Measurements from ENCODE around the gene FAM236C.
"Not testable (repeated sequence)": the region's sequence is repeated elsewhere in the genome, so short reads cannot be mapped to it uniquely, and the experiment has no call there.

FAM236C gene

DNA sequence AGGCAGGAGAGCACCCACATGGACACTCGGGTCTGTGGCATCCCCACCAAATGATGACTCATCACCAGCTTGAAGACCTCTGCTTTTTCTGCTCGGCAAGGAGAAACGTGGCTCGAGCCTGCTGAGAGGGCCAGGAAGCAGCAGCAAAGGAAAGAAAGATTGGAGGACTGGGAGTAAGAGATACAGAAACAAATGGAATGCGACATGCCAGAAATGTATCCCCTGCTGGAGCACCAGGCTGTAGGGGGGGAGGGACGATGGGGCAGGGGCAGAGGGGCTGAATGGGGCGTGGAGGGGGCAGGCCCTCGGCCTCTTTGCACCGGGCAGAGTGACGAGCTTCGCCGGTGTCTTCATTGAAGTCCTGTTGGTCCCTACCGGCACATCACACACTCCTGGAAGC is at the start of gene FAM236C:
Gene FAM236C, plus strand, starts transcription at position 301 of the 400 bp plus-strand sequence. CDS start 100 bp downstream, outside the sequence.
- FAIRE-seq, result not testable (repeated sequence)

DNA sequence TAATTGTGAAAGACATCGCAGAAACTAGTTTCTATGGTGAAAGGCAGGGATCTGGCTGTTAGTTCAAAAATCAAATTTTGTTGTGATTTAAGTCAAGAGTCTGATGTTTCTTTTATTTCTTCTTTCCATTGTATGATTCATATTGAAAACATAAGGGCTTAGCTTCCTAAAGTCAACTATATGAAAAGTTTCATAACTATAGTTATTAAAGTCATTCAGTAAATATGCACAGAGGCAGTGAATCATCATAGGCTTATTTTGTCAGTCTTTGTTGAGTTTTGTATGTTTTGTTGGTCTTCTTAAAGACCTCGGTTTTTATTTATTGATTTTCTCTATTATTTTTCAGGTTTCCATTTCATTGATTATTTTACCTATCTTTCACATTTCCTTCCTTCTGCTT is 29.5 kb upstream of the FAM236C start:
- peak; percentile 35 for FAIRE-seq

DNA sequence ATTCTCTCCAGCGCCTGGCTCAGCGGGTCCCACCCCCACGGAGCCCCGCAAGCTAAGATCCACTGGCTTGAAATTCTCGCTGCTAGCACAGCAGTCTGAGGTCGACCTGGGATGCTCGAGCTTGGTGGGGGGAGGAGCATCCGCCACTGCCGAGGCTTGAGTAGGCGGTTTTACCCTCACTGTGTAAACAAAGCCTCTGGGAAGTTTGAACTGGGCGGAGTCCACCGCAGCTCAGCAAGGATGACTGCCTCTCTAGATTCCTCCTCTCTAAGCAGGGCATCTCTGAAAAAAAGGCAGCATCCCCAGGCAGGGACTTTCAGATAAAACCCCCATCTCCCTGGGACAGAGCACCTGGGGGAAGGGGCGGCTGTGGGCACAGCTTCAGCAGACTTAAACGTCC is 22.7 kb upstream of the FAM236C start:
- FAIRE-seq, result not testable (repeated sequence)

DNA sequence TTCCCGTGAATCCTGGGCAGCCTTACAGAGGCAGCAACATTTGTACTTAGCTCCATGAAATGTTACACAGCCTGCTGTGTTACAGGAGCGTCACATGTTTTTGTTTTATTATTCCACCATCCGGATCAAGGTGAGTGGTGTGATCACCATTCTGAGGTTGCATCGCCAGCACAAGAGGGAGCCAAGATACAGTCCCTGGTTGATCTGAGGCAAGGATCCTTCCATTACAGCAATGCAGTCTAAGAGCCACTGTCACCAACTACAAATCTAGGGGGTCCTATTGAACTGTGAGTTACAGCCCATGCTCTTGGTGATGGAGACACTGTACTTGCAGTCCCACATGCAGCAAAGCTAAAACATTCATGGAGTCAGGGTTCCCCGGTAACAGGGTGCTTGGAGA is 3.7 kb downstream of the FAM236C start:
- not testable (repeated sequence) for FAIRE-seq

DNA sequence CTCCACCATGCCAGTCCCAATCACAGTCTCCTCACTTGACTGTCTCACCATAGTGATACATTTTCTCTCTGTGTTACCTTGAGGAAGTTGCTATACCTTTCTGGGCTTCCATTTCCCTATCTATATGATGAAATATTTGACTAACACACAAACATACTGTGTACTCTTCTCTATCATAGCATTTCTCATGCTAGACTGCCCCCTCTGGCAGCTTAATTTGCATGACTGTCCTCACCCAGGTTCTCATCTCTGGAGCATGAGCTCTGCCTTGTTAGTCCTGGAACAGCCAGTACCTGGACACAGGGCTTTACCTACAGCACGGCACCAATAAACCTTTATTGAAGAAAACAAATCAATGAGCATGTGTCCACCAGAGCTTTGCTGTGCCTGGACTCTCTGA is 19.9 kb downstream of the FAM236C start:
- FAIRE-seq, result not testable (repeated sequence)

DNA sequence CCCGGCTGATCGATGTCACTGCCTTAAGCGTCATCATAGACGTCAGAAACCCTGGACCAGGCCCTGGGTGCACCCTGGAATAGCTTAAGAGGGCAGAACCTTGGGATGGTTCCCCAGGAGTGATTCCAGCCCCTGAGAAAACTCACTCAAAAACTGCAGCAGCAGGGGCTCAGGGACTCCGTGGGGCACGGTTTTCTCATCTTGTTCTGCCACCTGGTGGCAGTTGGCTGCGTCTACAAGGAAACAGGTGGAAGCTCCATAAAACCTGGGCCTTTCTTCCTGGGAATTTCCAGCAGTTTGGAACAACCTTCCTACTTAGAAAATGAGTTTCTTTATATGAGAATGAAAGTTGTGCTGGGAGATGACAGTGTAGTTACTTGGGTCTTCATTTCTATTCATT is 24.0 kb downstream of the FAM236C start:
- peak; percentile 74 for FAIRE-seq

DNA sequence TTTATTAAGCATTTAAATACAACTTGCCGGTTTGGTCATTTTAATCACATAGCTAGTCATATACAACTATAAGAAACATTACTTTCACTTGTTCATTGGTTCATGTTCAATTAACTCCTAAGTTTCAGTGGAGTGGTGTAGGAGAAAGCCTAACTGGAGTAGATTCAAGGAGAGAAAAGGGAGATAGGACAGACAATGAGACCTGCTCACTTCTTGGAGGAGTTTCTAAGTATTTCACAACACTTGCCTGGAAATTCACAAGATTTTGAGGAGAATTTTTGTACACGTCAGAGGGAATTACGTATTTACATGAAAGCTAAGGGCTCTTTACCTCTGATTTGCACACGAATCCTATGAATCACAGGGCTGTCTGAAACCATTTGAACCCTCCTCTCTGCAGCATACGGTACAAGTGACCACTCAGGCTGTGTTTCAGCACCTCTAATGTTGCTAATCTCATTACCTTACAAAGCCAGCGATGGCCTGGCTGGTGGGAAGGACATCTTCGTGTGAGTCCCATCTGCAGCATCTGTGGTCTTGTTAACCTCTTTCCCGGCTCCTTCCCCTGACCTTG is 24.6 kb downstream of the FAM236C start:
- not testable (repeated sequence) for FAIRE-seq

DNA sequence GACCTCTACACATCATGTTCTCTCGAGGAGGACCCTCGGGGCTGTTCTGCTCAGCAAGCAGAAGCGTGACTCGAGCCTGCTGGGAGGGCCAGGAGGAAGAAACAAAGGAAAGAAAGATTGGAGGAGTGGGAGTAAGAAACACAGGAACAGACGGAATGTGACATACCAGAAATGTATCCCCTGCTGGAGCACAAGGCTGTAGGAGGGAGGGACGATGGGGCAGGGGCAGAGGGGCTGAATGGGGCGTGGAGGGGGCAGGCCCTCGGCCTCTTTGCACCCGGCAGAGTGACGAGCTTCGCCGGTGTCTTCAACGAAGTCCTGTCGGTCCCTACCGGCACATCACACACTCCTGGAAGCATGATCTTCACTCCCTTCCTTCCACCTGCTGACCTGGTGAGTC is 25.5 kb downstream of the FAM236C start, which contains the start of gene FAM236A:
Gene FAM236A, plus strand, starts transcription at position 301 of the 400 bp plus-strand sequence. Its CDS starts 57 bp downstream, at position 358.
- FAIRE-seq, result not testable (repeated sequence)

DNA sequence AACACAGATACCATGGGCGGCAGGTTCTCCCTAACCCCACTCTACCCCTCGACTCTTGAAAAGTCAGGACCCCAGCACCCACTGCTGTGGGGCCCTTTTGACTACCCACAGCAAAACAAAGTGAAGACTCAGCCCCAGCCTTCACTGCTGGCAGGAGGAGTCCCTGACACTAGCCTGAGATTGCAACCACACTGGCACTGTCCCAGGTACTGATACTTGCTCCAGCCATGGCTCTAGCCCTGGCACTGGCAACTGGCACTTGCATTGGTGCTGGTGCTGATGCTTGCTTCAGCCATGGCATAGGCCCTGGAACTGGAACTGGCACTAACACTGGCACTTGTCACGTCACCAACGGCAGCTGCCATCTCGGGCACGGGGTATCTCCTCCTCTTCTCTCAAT is 29.9 kb downstream of the FAM236C start:
- FAIRE-seq, result not testable (repeated sequence)

DNA sequence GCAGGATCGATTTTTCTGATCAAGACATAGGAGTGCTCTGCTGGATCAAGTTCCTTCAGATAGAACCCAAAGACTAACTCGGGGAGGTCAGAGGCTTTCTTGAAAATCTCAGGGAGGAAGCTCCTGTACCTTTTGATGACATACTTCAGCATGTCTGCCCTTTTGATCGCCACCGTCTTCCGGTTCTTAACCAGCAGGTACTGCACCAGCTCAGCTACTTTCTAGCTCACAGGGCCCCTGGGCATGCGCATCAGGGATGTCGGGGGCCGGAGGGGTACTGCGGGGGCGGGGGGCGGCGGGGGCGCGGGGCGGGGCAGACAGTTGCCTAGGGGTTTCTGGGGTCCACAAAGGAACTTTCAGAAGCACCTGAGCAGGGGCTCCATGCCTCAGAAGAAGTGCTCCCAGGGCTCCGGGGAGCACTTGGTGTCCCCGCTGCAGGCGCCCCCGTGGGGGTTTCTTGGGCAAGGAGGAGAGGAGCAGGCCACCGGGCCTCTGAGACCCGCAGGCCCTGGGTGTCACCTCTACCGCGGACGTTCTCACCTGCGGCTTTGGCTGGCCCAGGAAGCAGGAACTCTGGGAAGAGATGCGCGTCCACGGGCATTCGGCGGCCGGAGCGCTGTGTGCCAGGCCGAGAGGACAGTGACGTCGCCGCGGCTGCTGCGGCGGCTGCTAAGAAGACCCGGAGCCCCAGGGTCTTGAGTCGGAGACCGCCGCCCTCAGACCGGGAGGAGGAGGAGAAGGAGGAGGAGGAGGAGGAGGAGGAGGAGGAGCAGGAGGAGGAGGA is 30.8 kb downstream of the FAM236C start:
- FAIRE-seq, result not testable (repeated sequence)

DNA sequence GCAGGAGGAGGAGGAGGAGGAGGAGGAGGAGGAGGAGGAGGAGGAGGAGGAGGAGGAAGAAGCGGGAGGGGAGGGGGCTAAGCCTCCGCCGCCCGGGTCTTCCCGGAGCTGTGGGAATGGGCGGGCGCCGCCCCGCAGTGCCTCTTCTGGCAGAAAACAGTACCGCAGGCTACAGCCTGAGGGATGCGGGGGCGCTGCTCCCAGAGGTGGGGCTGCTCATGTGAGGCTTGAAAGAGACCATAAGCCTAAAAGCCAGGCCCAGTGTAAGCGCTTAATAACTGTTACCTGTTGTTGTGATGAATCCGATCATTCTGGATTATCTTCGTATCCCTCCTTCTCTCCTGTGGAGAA is 31.4 kb downstream of the FAM236C start, which contains the start of gene DMRTC1:
Gene DMRTC1, minus strand, starts transcription at position 19 of the 351 bp plus-strand sequence. CDS start 68,143 bp downstream, outside the sequence.
- not testable (repeated sequence) for FAIRE-seq

DNA sequence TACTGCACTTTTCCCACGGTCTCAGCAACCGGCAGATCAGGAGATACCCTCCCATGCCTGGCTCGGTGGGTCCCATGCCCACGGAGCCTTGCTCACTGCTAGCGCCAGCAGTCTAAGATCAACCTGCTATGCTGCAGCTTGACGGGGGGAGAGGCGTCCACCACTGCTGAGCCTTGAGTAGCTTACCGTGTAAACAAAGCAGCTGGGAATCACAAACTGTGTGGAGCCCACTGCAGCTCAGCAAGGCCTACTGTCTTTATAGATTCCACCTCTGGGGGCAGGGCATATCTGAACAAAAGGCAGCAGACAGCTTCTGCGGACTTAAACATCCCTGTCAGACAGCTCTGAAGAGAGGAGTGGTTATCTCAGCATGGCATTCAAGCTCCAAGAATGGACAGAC is 47.6 kb downstream of the FAM236C start:
- FAIRE-seq, result not testable (repeated sequence)
